Upper lobe of left lung (tissue), 4 donors: ENCODE results near the gene NEB.

Source experiments
- CTCF ChIP-seq, 6 experiments: fragments of 450-650 bp in 4 of 6; fragments of 200-600 bp in 2 of 6; sonication (generic) in 2 of 6; IDR thresholded peaks; one replicate each; pipeline ENCODE4 v1.5.1; 2016 to 2019; ENCODE audit warnings: antibody characterized with exemption in 6 of 6
- EP300 ChIP-seq, 4 donors: sonication (generic); formaldehyde crosslinking; IDR thresholded peaks; one replicate each; pipeline ENCODE4 v1.5.1; 2017; ENCODE audit warnings: antibody characterized with exemption in 4 of 4, control low read depth in 2 of 4
- POLR2AphosphoS5 ChIP-seq, 2 donors: sonication (generic); formaldehyde crosslinking; IDR thresholded peaks; one replicate each; pipeline ENCODE4 v1.5.1; 2017; ENCODE audit warnings: antibody characterized with exemption in 2 of 2

- no peak for TF ChIP-seq CTCF (IDR thresholded peaks at IDR 0.05)
- TF ChIP-seq POLR2AphosphoS5 (IDR thresholded peaks at IDR 0.05) = no peak
- TF ChIP-seq EP300 (IDR thresholded peaks at IDR 0.05) = no peak
Observed at GRCh38 chr2:151611351-151611750, 122.9 kb downstream of the NEB start.
